Activated CD8-positive, alpha-beta memory T cell treated with anti-CD3 and anti-CD28 coated beads for 36 hours (primary cell): ENCODE measurements around the gene CCDC93. TPM values are rescaled to one million over a fixed set of nuclear protein-coding genes. Genes with fewer than 3 reads are reported as not detected.
"Not testable (repeated sequence)": the region's sequence is repeated elsewhere in the genome, so short reads cannot be mapped to it uniquely, and the experiment has no call there.

Source experiments
- CTCF ChIA-PET: fragments of 350-600 bp; sonication (Branson Sonifier 250); formaldehyde crosslinking; loops from one replicate; lab custom pipeline; 2021; ENCODE audit warnings: antibody characterized with exemption; lab: Charles Lee
- POLR2A ChIA-PET: fragments of 350-600 bp; sonication (Branson Sonifier 250); formaldehyde crosslinking; loops from one replicate; lab custom pipeline; 2021; ENCODE audit warnings: antibody characterized with exemption; lab: Charles Lee
- total RNA-seq, 2 experiments: library from RNA; stranded (reverse); gene quantifications; one replicate each; pipeline ENCODE4 v1.2.3, GENCODE V29; 2021

CCDC93 gene
- total RNA-seq, 2 experiments from 2014 or later = 31.7 to 36.5 TPM

GRCh38 chr2:118048401-118048800 lies 34.5 kb upstream of the CCDC93 start:
- POLR2A ChIA-PET = no interaction called here
- CTCF ChIA-PET = interaction anchor here (2.3 to 3.4 kb wide), 3 partner anchors 10 to 807 kb away, joined by 7 to 9 read pairs (median 7); no protein-coding TSS in a partner anchor

- ChIA-PET CTCF (interaction anchor here (1.2 to 3.4 kb wide), 6 partner anchors 9 to 808 kb away, joined by 3 to 9 read pairs (median 6); partner anchors contain the start of gene INSIG2), POLR2A (no interaction called here)
Observed at GRCh38 chr2:118047380-118047826, 33.5 kb upstream of the CCDC93 start.

GRCh38 chr2:118046634-118047210 lies 32.9 kb upstream of the CCDC93 start:
- POLR2A ChIA-PET = interaction anchor here (0.6 kb wide), 1 partner anchor 41 kb away, joined by 4 read pairs; the partner anchor contains the start of gene INSIG2
- CTCF ChIA-PET = interaction anchor here (1.2 to 3.4 kb wide), 7 partner anchors 8 to 809 kb away, joined by 3 to 9 read pairs (median 4); partner anchors contain the start of gene INSIG2

- ChIA-PET CTCF (interaction anchor here (3.4 kb wide), 1 partner anchor 13 kb away, joined by 9 read pairs; no protein-coding TSS in a partner anchor), POLR2A (no interaction called here)
Observed at GRCh38 chr2:118045286-118045685, 31.4 kb upstream of the CCDC93 start.

GRCh38 chr2:118044854-118045253 lies 31.0 kb upstream of the CCDC93 start:
- CTCF ChIA-PET = no interaction called here

GRCh38 chr2:118044103-118044716 lies 30.3 kb upstream of the CCDC93 start:
- CTCF ChIA-PET = no interaction called here
- POLR2A ChIA-PET = no interaction called here

More at GRCh38 chr2:118044854-118045253, 31.0 kb upstream of the CCDC93 start:
- POLR2A ChIA-PET = no interaction called here

- CTCF ChIA-PET = interaction anchor here (1.3 kb wide), 1 partner anchor 8 kb away, joined by 5 read pairs; no protein-coding TSS in a partner anchor
- POLR2A ChIA-PET = no interaction called here
Observed at GRCh38 chr2:118040891-118041290, 27.0 kb upstream of the CCDC93 start.

- ChIA-PET POLR2A (interaction anchor here (0.6 kb wide), 1 partner anchor 698 kb away, joined by 3 read pairs; no protein-coding TSS in a partner anchor), CTCF (interaction anchor here (0.8 to 2.0 kb wide), 10 partner anchors 8 to 824 kb away, joined by 3 to 7 read pairs (median 3); no protein-coding TSS in a partner anchor)
Observed at GRCh38 chr2:118032169-118033013, 18.5 kb upstream of the CCDC93 start.

- ChIA-PET CTCF (interaction anchor here (1.7 to 2.0 kb wide), 3 partner anchors 16 to 824 kb away, joined by 6 to 7 read pairs (median 7); no protein-coding TSS in a partner anchor), POLR2A (no interaction called here)
Observed at GRCh38 chr2:118031566-118031965, 17.7 kb upstream of the CCDC93 start.

GRCh38 chr2:118029025-118029424 lies 15.2 kb upstream of the CCDC93 start:
- ChIA-PET CTCF (interaction anchor here (0.7 kb wide), 1 partner anchor 827 kb away, joined by 4 read pairs; no protein-coding TSS in a partner anchor), POLR2A (no interaction called here)

GRCh38 chr2:118021356-118021755 lies 7.5 kb upstream of the CCDC93 start:
- POLR2A ChIA-PET = no interaction called here
- CTCF ChIA-PET = no interaction called here

- ChIA-PET CTCF (no interaction called here), POLR2A (no interaction called here)
Observed at GRCh38 chr2:118019821-118020220, 6.0 kb upstream of the CCDC93 start.

- ChIA-PET POLR2A (no interaction called here), CTCF (no interaction called here)
Observed at GRCh38 chr2:118016911-118017310, 3.0 kb upstream of the CCDC93 start.

GRCh38 chr2:118015761-118016160 lies 1.9 kb upstream of the CCDC93 start:
- CTCF ChIA-PET = interaction anchor here (0.7 to 2.4 kb wide), 3 partner anchors 12 to 17 kb away, joined by 3 to 16 read pairs (median 3); no protein-coding TSS in a partner anchor
- POLR2A ChIA-PET = not testable (repeated sequence)

- ChIA-PET CTCF (interaction anchor here (0.9 to 2.4 kb wide), 4 partner anchors 9 to 200 kb away, joined by 3 to 16 read pairs (median 6); partner anchors contain the start of gene DDX18), POLR2A (interaction anchor here (0.6 to 1.1 kb wide), 3 partner anchors 15 to 200 kb away, joined by 6 to 10 read pairs (median 9); partner anchors contain the start of genes DDX18 and INSIG2)
Observed at GRCh38 chr2:118014492-118014824, 588 bp upstream of the CCDC93 start.

GRCh38 chr2:118013221-118013723 lies 598 bp downstream of the CCDC93 start:
- POLR2A ChIA-PET = no interaction called here
- CTCF ChIA-PET = interaction anchor here (1.9 to 2.4 kb wide), 2 partner anchors 10 to 198 kb away, joined by 7 to 16 read pairs; partner anchors contain the start of gene DDX18

GRCh38 chr2:118012778-118013177 lies 1.1 kb downstream of the CCDC93 start:
- ChIA-PET POLR2A (no interaction called here), CTCF (no interaction called here)

- CTCF ChIA-PET = interaction anchor here (1.9 kb wide), 1 partner anchor 8 kb away, joined by 8 read pairs; no protein-coding TSS in a partner anchor
Observed at GRCh38 chr2:118010473-118010872, 3.4 kb downstream of the CCDC93 start.

GRCh38 chr2:118006861-118007260 lies 7.0 kb downstream of the CCDC93 start:
- ChIA-PET POLR2A (no interaction called here), CTCF (interaction anchor here (1.6 kb wide), 1 partner anchor 26 kb away, joined by 3 read pairs; no protein-coding TSS in a partner anchor)

More at GRCh38 chr2:118010473-118010872, 3.4 kb downstream of the CCDC93 start:
- POLR2A ChIA-PET = no interaction called here
